K562 (cell line): Measurements from ENCODE around the gene PLXDC2. TPM values are rescaled to one million over a fixed set of nuclear protein-coding genes. Genes with fewer than 3 reads are reported as not detected.

Experiments used
- ARNT ChIP-seq, 2 experiments: fragments of 450-650 bp; IDR thresholded peaks; 2 replicates each; pipeline ENCODE4 v1.6.1; 2016; ENCODE audit warnings: mild to moderate bottlenecking in 1 of 2
- EZH2 ChIP-seq: IDR thresholded peaks from 2 replicates; pipeline ENCODE4 v1.6.1; 2012; ENCODE audit warnings: low read depth, mild to moderate bottlenecking, inconsistent platforms, low read length, borderline replicate concordance
- FOXP4 ChIP-seq: sonication (generic); formaldehyde crosslinking; IDR thresholded peaks from 2 replicates; pipeline ENCODE4 v1.8.0; 2022; ENCODE audit warnings: mild to moderate bottlenecking, missing genetic modification reagents, borderline replicate concordance
- GTF2A2 ChIP-seq: IDR thresholded peaks from 2 replicates; pipeline ENCODE4 v1.6.1; 2016; ENCODE audit warnings: mild to moderate bottlenecking, missing genetic modification characterization, missing compliant biosample characterization
- GTF2B ChIP-seq: IDR thresholded peaks from 2 replicates; pipeline ENCODE4 v1.6.1; 2011; ENCODE audit not compliant: insufficient read length; ENCODE audit errors: extremely low read depth
- POLR3G ChIP-seq: IDR thresholded peaks from 2 replicates; pipeline ENCODE4 v1.6.1; 2011; ENCODE audit not compliant: insufficient read length, insufficient replicate concordance; ENCODE audit errors: extremely low read depth
- TEAD2 ChIP-seq: fragments of 450-650 bp; IDR thresholded peaks from 2 replicates; pipeline ENCODE4 v1.6.1; 2016; ENCODE audit warnings: missing genetic modification characterization, control low read depth, missing compliant biosample characterization
- polyA plus RNA-seq, 8 experiments: library from polyadenylated mRNA; depleted of rRNA in 4 of 8; stranded (reverse) in 5 of 8; unstranded in 3 of 8; fragments of >200 nt; fragmentation: Nextera tagmentation in 2 of 8; fragmentation: Illumina TruSeq in 1 of 8; extraction: Ambion mirVana in 2 of 8; extraction: Trizol in 1 of 8; gene quantifications; 2 replicates each; pipeline versions ENCODE4 v1.2.1 to v1.2.3, GENCODE V29; 2011 to 2014; ENCODE audit warnings: inconsistent platforms in 1 of 8, missing spikeins in 1 of 8
- total RNA-seq, 7 experiments: library from RNA; depleted of rRNA in 6 of 7; stranded (reverse); fragments of >200 nt in 6 of 7; fragmentation: Illumina TruSeq in 2 of 7; extraction: Trizol in 2 of 7; gene quantifications; 2 replicates each; pipeline versions ENCODE4 v1.2.1 to v1.2.3, GENCODE V29; 2011 to 2021; ENCODE audit warnings: low replicate concordance in 1 of 7
- TF ChIP-seq, protein P1 (sequence below), 2 experiments: IDR thresholded peaks in 1 of 2; conservative IDR thresholded peaks in 1 of 2; 2 replicates each; pipeline ENCODE4 v1.6.1; 2016; ENCODE audit warnings: low read depth in 2 of 2, mild to moderate bottlenecking in 1 of 2, missing compliant biosample characterization in 1 of 2, missing genetic modification characterization in 1 of 2, moderate library complexity in 1 of 2
- TF ChIP-seq, protein P2 (sequence below): fragments of 250-450 bp; sonication (Bioruptor Pico); IDR thresholded peaks from 2 replicates; pipeline ENCODE4 v1.8.0; 2021; ENCODE audit warnings: moderate library complexity, mild to moderate bottlenecking, inconsistent platforms
- TF ChIP-seq, protein P3 (sequence below), 2 experiments: fragments of 250-450 bp in 1 of 2; fragments of 450-650 bp in 1 of 2; sonication (Bioruptor Pico) in 1 of 2; IDR thresholded peaks; 2 replicates each; pipeline versions ENCODE4 v1.6.1 to v1.8.0; 2016 to 2021; ENCODE audit warnings: mild to moderate bottlenecking in 2 of 2, moderate library complexity in 2 of 2, missing compliant biosample characterization in 1 of 2, missing genetic modification characterization in 1 of 2

PLXDC2 gene
- total and polyA plus RNA-seq, 9 of the 15 experiments (the other 6 are each of a cell fraction or from before 2014, with no cell fraction given), result 0.01 to 0.33 (median 0.10) TPM; not detected in 3

GRCh38 chr10:20156511-20156910, 340.3 kb downstream of the PLXDC2 start (continued):
- TF ChIP-seq, protein P1, sequence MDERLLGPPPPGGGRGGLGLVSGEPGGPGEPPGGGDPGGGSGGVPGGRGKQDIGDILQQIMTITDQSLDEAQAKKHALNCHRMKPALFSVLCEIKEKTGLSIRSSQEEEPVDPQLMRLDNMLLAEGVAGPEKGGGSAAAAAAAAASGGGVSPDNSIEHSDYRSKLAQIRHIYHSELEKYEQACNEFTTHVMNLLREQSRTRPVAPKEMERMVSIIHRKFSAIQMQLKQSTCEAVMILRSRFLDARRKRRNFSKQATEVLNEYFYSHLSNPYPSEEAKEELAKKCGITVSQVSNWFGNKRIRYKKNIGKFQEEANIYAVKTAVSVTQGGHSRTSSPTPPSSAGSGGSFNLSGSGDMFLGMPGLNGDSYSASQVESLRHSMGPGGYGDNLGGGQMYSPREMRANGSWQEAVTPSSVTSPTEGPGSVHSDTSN (CRISPR knock-in tag; IDR thresholded peaks at IDR 0.05; ENCODE audit: low read depth), result no peak
- TF ChIP-seq, protein P1 (tag; conservative IDR thresholded peaks at IDR 0.05; ENCODE audit: low read depth), result no peak
- TF ChIP-seq, protein P2, sequence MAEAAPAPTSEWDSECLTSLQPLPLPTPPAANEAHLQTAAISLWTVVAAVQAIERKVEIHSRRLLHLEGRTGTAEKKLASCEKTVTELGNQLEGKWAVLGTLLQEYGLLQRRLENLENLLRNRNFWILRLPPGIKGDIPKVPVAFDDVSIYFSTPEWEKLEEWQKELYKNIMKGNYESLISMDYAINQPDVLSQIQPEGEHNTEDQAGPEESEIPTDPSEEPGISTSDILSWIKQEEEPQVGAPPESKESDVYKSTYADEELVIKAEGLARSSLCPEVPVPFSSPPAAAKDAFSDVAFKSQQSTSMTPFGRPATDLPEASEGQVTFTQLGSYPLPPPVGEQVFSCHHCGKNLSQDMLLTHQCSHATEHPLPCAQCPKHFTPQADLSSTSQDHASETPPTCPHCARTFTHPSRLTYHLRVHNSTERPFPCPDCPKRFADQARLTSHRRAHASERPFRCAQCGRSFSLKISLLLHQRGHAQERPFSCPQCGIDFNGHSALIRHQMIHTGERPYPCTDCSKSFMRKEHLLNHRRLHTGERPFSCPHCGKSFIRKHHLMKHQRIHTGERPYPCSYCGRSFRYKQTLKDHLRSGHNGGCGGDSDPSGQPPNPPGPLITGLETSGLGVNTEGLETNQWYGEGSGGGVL (CRISPR knock-in tag), result no peak
- TF ChIP-seq GTF2B, result no peak
- TF ChIP-seq, protein P3, sequence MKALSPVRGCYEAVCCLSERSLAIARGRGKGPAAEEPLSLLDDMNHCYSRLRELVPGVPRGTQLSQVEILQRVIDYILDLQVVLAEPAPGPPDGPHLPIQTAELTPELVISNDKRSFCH (CRISPR knock-in tag; IDR thresholded peaks at IDR 0.05), result no peak
- TF ChIP-seq, protein P3 (tag; IDR thresholded peaks at IDR 0.05), result no peak
- TF ChIP-seq ARNT (IDR thresholded peaks at IDR 0.05), result no peak
- no peak for TF ChIP-seq GTF2A2
- no peak for TF ChIP-seq EZH2
- TF ChIP-seq FOXP4 (CRISPR knock-in tag), result no peak
- no peak for TF ChIP-seq TEAD2 (tag)
- no peak for TF ChIP-seq POLR3G
